ENCODE measurements around the gene WDPCP.
"Not testable (repeated sequence)": the region's sequence is repeated elsewhere in the genome, so short reads cannot be mapped to it uniquely, and the experiment has no call there.

Gene WDPCP

DNA sequence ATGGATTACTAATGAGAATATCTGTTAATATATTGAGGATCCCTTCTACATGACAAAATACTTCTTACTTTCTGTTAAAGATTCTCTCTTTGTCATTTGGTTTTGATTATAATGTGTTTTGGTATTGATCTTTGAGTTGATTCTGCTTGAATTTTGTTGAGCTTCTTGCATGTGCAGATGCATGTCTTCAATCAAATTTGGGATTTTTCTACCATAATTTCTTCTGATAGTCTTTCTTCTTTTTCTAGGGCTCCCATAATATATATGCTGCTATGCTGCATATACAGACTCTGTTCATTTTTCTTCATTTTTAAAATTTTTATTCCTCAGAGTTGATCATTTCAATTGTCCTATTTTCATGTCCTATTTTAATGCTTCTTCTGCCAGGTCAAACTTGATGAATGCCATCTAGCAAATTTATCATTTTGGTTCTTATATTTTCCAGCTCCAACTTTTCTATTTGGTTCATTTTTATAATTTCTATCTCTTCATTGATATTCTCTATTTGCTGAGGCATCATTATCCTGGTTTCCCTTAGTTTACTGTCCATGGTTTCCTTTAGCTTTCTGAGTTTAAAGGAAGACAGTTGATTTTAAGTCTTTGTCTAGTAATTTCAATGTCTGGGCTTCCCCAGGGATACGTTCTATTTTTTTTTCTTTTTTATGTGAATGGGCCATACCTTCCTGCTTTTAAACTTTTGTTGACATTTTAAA lies 244.7 kb downstream of the WDPCP start:
- no peak for DNase-seq

DNA sequence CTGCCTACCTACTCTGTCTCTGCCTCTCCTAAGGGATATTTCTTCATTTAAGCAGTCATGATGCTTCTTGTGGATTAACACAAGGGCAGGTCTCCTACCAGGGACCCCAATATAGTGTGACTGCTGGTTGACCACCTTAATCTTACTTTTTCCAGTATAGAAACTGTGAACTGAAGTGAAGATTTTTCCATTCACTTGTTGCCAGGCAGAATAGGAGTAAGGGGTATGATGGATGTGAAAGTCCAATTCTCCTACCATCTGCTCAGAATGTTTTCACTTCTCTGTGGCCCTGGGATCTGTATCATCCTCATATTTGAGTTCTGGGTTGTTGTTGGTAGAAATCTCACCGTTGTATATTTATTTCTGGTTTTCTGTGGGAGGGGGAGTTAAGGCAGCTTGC lies 247.8 kb downstream of the WDPCP start:
- no peak for DNase-seq

DNA sequence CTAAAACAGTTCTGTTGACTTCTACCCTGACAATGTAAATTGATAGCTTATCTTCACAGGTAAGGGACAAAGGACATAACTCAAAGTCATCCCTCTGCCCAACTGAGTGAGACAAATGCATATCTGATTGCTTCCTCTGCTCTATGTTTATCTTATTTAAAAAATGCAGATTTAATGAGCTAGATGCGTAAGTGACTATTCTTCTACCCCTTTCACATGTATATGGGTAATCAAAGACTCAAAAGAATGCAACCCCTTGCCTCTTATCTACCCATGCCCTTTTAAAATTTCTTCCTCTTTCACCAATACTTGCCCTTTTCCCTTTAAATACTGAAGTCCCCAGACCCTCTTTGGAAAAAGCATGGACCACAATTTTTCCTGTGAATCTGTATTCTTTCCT lies 253.4 kb downstream of the WDPCP start:
- DNase-seq, result no peak

DNA sequence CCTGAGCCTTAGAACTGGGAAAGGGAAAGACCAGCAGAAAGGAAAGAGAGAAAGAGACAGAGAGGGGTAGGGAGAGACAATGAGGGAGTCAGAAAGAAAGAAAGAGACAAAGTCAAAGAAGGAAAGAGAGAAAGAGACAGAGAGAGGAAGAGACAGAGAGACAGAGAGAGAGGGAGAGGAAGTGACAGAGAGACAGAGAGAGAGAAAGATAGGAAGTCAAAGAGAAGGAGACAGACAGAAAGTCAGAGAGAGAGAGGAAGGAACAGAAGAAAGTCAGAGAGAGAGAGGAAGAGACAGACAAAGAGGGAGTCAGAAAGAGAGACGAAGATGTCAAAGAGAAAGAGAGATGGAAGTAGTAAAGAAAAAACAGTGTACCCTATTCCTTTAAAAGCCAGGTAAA lies 261.8 kb downstream of the WDPCP start:
- DNase-seq, result no peak

DNA sequence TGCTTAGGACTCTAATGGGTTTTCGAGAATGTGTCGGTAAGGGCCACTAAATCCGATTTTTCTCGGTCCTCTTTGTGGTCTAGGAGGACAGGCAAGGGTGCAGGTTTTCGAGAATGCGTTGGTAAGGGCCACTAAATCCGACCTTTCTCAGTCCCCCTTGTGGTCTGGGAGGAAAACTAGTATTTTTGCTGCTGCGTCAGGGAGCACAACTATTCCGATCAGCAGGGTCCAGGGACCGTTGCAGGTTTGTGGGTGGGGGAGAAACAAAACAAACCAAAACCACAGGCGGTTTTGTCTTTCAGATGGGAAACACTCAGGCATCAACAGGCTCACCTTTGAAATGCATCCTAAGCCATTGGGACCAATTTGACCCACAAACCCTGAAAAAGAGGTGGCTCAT lies 264.6 kb downstream of the WDPCP start:
- not testable (repeated sequence) for DNase-seq

DNA sequence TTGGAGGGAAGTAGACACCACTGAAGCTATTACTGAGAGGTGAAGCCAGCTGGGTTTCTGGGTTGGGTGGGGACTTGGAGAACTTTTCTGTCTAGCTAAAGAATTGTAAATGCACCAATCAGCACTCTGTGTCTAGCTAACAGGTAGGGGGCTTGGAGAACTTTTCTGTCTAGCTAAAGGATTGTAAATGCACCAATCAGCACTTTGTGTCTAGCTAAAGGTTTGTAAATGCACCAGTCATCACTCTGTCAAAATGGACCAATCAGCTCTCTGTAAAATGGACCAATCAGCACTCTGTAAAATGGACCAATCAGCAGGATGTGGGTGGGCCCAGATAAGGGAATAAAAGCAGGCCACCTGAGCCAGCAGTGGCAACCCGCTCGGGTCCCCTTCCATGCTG lies 266.3 kb downstream of the WDPCP start:
- not testable (repeated sequence) for DNase-seq

DNA sequence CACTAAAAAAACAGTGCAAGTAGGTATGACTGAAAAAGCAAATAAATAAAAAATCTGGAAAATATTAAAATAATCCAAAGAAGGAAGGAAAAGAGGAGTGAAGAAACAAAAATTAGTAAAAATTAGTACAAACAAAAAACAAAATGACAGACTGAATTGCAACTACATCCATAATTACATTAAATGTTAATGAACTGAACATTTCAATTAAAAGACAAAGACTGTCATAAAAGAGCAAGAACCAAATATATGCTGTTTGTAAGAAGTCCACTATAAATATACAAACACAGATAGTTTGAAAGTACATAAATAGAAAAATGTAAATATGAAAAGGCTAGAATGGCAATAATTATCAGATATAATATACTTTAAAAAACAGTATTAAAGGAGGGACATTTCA lies 267.6 kb downstream of the WDPCP start:
- no peak for DNase-seq

DNA sequence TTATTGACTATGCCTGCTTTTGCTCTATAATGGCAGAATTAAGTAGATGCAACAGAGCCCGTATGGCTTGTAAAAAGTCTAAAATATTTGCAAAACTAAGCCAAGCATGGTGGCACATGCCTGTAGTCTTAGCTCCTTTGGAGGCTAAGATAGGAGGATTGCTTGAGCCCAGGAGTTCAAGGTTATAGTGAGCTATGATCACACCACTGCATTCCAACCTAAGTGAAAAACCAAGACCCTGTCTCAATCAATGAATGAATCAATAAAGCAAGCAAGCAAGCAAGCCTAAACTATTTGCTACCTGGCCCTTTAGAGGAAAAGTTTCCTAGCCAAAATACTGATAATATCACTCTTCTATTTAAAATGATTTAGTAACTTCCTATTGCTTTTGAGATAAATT lies 277.7 kb downstream of the WDPCP start:
- DNase-seq, result no peak

DNA sequence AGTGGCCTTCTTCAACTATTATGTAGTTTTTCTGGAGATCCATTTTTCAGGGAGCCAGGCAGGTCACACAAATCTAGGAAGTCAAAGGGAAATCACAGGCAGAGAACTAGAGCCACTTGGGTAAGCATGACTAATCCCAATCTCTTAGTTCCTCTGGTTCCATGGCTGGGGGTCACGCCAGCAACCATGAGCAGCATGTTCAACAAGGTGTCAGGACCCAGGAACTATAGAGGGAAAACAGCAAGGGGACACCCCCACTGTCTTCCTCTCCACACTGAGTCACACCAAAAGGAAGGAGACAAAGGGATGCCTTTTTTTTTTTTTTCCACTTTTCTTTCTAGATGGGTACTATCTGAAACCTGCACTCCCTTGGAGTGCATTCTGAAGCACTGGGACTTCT lies 286.8 kb downstream of the WDPCP start:
- no peak for DNase-seq

DNA sequence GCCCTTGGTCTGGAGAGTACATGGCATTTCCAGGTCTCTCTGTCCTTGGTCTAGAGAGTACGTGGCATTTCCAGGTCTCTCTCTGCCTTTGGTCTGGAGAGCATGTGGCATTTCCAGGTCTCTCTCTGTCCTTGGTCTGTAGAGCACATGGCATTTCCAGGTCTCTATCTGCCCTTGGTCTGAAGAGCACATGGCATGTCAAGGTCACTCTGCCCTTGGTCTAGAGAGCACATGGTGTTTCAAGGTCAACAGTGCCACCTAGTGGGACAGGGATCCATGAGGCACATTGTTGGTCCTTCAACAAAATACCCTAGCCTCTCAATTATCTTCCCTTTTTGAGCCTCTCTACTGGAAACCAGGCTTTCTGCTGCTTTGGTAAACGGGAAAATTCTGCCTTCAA lies 287.4 kb downstream of the WDPCP start:
- DNase-seq, result peak; percentile 17

DNA sequence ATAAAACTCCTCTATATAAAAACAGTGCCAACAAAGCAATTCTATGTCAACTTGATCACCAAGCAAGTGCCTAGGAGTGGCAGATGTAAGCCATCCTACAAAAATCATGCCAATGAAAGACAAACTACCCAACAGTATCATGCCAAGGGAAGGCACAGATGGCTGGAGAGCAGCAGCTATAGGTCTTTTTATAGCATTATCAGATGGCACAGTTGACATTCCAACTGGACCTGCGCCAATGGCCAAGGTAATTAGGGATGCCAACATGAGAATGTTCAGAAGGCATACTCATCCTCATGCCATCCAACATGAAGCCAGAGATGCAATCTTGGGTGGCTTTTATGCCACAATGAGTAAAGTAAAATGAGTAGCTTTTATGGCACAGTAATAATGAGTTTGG lies 300.3 kb downstream of the WDPCP start:
- no peak for DNase-seq

DNA sequence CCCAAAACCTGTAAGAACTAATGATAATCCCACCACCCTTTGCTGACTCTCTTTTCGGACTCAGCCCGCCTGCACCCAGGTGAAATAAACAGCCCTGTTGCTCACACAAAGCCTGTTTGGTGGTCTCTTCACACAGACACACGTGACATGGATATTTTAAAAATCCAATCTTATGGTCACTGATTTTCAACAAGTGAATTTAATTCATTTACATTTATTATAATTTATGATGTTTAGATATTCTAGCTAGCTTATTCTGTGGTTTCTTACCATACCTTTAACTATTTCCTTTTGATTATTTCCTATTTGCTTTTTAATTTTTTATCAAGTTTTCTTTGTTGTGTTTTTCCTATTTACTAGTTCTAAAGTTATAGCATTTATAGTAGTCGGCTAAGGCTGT lies 301.8 kb downstream of the WDPCP start:
- DNase-seq, result not testable (repeated sequence)

DNA sequence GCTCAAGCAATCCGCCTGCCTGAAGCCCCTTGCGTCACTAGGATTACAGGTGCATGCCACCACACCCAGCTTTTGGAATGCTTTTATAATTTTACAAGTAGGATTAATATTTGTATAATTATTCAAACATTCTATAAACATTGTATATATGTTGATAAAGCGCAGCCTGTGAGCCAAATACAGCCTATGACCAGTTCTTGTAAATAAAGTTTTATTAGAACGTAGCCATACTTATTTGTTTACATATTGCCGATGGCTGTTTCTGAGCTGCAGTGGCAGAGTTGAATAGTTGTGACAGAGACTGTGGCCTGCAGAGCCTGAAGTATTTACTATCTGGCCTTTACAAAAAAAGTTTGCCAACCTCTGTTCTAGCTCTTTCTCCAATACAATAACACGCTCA lies 305.0 kb downstream of the WDPCP start:
- DNase-seq, result no peak

DNA sequence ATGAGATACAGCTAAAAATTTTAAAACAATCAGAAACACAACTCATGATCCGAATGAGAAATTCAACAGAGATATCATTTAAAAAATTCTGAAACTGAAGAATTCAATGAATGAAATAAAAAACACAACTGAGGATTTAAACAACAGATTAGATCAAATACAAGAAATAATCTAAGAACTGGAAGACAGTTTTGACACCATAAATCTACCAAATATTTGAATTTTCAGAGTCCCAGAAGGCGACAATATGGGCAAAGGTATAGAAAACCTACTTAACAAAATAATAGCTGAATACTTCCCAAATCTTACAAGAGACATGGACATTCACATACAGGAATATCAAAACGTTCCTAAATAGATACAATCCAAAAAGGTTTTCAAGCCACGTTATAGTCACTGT lies 315.7 kb downstream of the WDPCP start:
- no peak for DNase-seq

DNA sequence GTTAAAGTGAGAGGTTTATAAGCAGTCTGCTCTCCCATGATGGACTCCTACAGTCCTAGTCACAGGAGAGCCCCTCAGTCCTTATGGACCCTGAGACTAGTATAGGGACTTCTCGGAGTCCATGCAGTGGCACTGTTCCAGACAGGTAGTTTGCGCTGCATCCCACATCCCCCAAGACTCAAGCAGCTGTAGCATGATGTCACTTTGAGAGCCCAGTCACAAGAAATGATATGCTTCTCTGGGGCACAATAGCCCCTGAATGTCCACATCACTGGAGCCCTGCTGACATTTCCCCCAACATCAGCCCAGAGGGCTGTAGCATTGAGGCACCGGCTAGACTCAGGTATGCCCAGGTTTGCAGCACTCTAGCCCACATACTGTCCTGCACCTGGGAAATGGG lies 317.6 kb downstream of the WDPCP start:
- no peak for DNase-seq

DNA sequence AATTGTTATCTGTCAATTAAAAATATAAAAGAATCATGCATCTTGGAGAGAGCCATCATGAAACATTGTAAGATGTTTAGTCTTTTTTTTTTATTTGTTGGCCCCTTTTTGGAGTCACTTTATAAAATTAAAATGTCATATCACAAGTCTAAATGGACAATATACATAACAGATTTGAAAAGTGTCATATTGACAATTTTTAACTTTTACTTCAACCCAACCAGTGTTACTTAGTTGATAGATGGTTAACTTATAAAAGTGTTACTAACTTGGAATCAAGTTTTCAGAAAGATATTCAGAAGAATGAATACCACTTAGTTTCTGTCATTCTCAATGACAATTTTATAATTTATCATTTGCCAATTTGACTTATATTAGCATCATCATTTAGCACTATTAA lies 319.3 kb downstream of the WDPCP start:
- no peak for DNase-seq

DNA sequence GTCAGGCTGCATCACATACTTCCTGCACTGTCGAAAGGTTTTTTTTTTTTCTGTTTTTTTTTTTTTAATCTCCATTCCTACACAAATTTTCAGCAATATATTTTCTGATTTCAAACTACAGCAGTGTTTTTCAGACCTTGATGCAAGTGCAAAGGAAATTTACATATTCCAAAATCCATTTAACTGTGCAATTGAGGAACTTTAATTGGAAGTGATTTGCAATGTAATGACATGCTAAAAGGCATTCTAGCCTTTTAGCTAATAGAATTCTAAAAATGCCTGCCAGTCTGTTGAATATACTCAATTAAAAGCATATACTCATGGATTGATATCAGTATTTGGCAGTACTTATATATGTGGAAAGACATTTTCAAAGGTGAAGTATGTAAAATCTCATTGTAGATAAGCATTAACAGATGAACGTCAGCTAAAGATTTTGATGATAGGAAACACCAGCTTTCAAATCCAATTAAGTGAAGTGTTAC lies 327.1 kb downstream of the WDPCP start:
- DNase-seq, result no peak

DNA sequence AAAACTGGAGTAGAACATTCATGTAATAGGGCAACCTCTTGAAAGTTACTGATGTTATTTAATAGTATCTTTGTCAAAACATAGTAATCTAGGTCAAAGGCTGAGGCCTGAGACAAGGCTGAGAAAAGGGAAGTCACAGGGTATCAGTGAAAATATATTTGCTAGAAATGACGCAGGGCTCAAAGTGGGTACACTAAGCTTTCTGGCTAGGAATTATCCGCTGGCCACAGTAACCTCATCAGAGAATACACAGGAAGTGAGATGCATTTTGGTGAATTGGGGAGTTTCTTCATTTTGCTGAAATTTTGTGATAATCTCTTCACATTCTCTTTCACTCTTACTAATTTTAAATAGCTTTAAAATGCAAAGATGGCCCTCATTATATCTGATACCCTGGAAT lies 330.8 kb downstream of the WDPCP start:
- peak; percentile 6 for DNase-seq

DNA sequence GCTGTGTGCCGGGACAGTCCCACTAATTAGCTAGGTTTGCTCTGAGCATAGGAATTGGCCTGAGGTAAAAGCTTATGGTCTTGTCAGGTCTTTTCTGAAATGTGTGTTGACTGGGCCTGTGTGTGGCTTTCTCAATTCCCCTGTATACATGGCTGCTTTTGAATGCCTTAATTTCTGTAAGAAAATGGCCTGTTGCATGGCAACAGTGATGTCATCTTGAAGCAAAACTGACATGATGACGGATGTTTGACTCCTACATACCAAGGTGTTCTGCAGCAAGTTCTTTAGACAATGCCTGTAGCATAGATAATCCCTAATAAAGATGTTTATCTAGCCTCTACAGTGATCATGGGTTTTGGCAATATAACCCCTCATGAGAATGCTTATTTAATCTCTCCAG lies 339.1 kb downstream of the WDPCP start:
- no peak for DNase-seq

DNA sequence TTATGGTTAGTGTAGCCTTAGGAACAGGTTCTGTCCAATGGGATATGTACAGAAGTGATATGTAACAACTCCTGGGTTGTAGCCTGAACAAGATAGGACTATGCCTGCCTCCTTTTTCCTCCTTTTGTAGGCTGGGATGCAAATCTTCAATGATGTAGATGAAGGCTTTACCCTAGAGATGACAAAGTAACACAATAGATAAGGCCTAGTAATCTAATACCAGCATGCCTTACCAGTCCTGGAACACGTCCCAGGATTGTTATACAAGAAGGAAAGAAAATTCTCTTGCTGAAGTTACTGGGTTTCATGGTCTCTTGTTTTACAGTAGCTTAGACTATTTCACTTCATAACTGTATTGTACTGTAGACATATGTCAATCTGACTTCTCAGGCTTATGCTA lies 345.5 kb downstream of the WDPCP start:
- DNase-seq, result no peak

DNA sequence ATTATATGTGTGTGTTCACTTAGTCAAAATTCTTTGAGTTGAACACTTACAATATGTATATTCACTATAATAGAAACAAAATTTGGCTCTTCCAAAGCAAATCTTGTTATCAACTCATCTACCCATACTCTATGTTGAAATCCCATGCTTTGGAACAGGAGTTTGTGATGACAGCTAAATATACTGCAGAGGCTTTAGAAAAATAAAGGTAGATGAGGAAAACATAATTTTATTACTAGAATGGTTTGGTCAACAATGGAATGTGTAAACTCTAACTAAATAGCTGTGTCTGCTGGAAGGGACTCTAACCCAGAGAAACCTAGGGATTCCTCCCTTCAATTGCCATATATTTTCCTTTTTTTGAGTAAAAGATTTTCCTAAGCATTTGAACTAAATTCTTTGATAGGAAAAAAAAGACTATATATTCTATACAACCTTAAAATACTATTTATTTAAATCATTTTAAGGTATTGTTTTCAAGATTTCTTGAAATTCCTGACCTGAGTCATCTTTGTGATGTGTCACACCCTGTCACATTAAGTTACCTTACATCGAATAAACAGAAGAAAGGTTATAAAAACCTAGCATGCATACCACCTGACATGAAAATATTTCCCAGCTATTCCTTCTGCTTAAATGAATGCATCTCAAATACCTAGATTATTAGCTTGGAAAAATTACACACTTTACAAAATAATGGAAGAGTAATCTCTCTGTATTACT lies 362.2 kb downstream of the WDPCP start:
- DNase-seq, result no peak

DNA sequence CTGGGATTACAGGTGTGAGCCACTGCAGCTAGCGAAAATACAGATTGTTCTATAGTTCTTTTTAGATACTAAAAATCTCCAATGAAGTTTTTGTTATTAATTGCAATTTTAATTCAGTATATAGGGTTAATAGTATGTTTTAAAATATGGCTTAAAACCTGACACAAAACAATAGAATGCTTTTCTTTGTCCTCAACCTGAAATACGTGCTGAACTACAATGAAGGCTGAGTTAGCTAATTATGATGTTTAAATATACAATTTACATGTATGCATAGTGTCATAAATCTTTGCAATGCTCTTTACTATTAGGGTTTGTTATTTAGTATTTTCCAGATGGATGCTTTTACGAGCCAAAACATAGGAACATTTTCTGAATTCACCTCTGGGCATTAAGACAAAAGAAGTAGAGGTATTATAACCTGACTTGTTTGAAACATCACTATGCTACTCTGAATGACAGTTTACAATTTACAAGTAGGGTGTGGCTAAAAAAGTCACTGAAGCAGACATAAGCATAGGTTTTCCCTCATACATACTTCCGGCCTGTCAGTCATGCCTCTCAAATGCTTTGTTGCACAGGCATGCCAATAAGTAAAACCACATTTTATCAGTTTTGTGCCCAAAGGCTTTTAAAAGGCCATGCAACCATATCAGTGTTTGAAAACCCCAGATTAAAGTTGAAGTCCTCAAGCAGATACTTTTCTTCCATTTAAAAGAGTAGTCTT lies 369.3 kb downstream of the WDPCP start:
- DNase-seq, result no peak

DNA sequence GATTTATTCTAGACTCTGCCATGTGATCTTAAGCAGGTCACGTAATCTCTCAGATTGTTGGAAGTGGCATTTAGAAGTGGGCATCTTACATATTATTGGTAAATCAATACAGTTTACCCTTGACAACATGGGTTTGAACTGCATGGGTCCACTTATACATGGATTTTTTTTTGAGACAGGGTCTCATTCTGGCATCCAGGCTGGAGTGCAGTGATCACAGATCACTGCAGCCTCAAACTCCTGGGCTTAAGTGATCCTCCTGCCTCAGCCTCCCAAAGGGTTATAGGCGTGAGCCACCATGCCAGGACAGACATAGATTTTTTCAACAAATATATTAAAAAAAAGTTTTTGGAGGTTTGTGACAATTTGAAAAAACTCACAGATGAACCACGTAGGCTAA lies 393.0 kb downstream of the WDPCP start:
- DNase-seq, result no peak

DNA sequence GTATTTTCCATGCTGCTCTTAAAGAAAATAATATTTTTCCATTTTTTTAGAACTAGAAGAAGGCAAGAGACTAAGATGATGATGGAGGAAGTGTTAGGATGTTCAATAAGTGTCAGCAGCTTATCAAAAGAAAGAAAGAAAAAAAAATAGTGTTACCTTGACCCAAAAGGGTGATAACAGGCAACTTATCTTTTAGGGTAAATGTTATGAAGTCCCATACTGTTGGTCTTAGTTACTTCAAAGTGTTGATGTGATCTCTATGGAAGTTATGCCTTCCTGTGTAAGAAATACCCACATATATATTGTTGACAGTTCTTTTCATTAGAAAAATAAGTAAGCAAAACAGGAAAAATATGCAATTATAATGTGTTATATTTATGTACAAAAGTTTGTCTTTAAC lies 394.1 kb downstream of the WDPCP start:
- no peak for DNase-seq
